Choroid plexus epithelial cell (primary cell): Measurements from ENCODE around the gene ZNF473.
"Not testable (repeated sequence)": the region's sequence is repeated elsewhere in the genome, so short reads cannot be mapped to it uniquely, and the experiment has no call there.

Experiments used
- DNase-seq: peaks from one replicate; pipeline ENCODE4 v3.0.0-alpha.2; 2010; ENCODE audit warnings: low read depth
- H3K4me3 ChIP-seq: 2 replicates; pipeline ENCODE4 v1.5.1; 2011; ENCODE audit warnings: low read depth, mild to moderate bottlenecking, control low read depth, low read length, moderate library complexity
- CTCF ChIP-seq: conservative IDR thresholded peaks from 2 replicates; pipeline ENCODE4 v1.5.1; 2011; ENCODE audit warnings: low read depth, mild to moderate bottlenecking, control low read depth, inconsistent platforms, low read length, moderate library complexity

The ZNF473 gene

GRCh38 chr19:50060107-50060506 lies 34.3 kb downstream of the ZNF473 start:
- TF ChIP-seq CTCF = no peak
- H3K4me3 ChIP-seq = no peak overlapping the region

GRCh38 chr19:50061650-50062049 lies 35.8 kb downstream of the ZNF473 start:
- no peak overlapping the region for H3K4me3 ChIP-seq
- no peak for TF ChIP-seq CTCF
- no peak for DNase-seq

More at GRCh38 chr19:50060107-50060506, 34.3 kb downstream of the ZNF473 start:
- DNase-seq = no peak

- no peak overlapping the region for H3K4me3 ChIP-seq
- TF ChIP-seq CTCF = no peak
Measured at GRCh38 chr19:50065938-50066337, 40.1 kb downstream of the ZNF473 start.

GRCh38 chr19:50067575-50067974 lies 41.8 kb downstream of the ZNF473 start:
- DNase-seq = no peak
- no peak for TF ChIP-seq CTCF
- no peak overlapping the region for H3K4me3 ChIP-seq

More at GRCh38 chr19:50065938-50066337, 40.1 kb downstream of the ZNF473 start:
- DNase-seq = no peak

- not testable (repeated sequence) for H3K4me3 ChIP-seq, DNase-seq
Measured at GRCh38 chr19:50068382-50068781, 42.6 kb downstream of the ZNF473 start.

- H3K4me3 ChIP-seq, DNase-seq: not testable (repeated sequence)
Measured at GRCh38 chr19:50075076-50075475, 49.3 kb downstream of the ZNF473 start.

GRCh38 chr19:50075644-50076372 lies 50.0 kb downstream of the ZNF473 start:
- not testable (repeated sequence) for H3K4me3 ChIP-seq, DNase-seq

GRCh38 chr19:50076581-50077355 lies 51.0 kb downstream of the ZNF473 start:
- not testable (repeated sequence) for H3K4me3 ChIP-seq, DNase-seq

- H3K4me3 ChIP-seq, DNase-seq: not testable (repeated sequence)
Measured at GRCh38 chr19:50079014-50079413, 53.2 kb downstream of the ZNF473 start.

- H3K4me3 ChIP-seq, DNase-seq: not testable (repeated sequence)
Measured at GRCh38 chr19:50084440-50084839, 58.6 kb downstream of the ZNF473 start.

- H3K4me3 ChIP-seq, DNase-seq: not testable (repeated sequence)
Measured at GRCh38 chr19:50087153-50087552, 61.3 kb downstream of the ZNF473 start.
